Mesenteric fat pad (tissue), 1 donor: ENCODE data around the gene SHISA5. TPM values are rescaled to one million over a fixed set of nuclear protein-coding genes. Genes with fewer than 3 reads are reported as not detected.
"Not testable (repeated sequence)": the region's sequence is repeated elsewhere in the genome, so short reads cannot be mapped to it uniquely, and the experiment has no call there.

Source experiments
- DNase-seq: peaks from one replicate; pipeline ENCODE4 v3.0.0-alpha.2; 2020; ENCODE audit warnings: low spot score
- total RNA-seq: library from RNA; stranded (reverse); fragmentation: NEBNext Ultra II Directional; extraction: Animal tissue kit (Norgen Biotek cat#: 25700); gene quantifications from one replicate; pipeline ENCODE4 v1.2.1, GENCODE V29; 2021
- donor health status: DM: yes; HTN: yes; CAD: no.

Gene SHISA5
- total RNA-seq, 1 donor from 2014 or later = 170 TPM

DNA sequence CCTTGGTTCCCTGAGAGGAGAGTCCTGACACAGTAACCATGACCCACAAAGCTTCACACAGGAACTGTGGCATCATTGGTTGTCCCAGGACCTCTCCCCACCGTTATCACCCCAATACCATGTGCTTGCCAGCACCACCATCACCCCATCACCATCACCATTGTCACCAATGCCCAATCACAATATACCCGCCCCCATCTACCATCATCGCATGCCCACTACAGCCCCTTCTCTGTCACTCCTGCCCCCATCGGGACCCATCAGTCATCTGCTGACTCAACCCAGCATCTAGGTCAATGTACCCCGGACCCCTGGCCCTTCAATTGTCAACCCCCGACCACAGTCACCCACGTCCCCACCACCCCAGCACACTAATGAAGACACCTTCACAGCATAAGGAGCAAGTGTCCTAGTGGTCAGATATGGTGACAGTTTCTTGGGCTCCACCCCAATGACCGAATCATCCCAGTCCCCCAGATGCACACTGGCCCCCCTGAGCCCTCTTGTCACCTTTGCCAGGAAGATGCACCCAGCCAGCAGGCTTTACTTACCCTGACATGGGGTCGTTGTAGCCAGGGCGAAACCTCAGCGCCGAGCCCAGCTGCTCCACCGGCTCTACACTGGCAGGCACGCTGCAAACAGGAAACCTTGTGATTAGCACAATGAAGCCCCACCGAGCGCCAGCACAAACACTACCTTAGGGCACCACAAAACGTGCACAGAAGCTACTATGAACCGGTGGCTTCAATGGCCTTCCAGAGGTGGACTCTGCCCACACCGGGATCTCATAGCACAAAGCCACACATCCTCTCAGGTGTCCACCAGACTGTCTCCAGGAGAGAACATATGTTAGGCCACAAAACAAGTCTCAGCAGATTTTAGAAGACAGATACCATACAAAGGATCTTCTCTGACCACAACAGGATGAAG lies 25.1 kb downstream of the SHISA5 start:
- no peak for DNase-seq

DNA sequence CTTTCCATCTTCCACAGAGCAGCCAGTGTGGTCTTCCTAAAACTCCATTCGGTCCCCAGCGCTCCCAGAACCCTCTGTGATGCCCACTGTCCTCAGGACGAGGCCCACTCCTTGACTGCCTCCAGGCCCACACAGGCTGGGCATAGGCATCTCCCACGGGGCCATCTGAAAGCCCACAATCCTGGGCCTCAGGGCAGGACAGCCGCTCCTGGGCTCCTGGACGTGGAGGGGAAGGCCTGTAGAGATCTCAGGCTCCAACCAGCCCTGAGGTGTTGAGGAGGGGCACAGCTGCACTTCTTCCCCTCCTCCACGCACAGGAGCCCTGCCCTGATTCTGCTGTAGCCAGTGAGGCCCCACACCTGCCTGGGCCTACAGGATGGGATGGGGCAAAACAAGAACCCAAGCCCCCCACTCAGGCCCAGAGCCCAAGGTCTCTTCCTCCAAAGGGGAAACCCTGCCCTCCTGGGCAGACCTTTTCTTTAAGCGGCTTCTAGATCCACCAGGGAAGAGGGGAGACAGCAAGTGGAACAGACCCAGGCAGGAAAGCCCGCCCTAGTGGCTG lies 25.9 kb downstream of the SHISA5 start:
- DNase-seq = no peak

DNA sequence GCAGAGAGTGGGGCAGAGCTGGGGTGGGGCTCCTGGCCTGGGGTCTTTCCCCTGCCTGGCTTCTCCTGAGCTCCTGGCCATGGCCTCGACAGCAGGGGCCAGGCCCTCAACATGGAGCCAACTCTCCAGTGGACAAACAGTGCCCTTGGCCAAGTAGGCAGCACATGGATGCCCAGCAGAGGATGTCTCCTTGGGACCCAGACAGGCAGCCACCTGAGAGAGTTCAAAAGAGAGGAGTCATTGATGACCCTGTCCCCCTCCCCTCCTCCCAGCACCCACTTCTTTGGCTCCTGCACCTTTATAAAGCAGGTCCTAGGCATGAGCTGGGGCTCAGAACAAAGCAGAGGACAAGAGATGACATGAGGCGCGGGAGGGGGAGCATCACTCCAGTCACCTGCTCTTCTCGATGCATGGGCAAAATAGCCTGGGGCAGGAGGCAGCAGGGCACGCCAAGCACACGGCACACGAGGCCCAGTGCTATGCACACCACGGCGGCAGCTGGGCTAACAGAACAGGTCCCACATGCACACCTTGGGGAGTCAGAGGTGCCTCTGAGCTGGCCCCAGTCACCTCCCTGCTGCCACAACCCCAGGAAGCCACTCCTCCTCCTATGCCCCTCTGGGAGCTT lies 27.4 kb downstream of the SHISA5 start:
- no peak for DNase-seq

DNA sequence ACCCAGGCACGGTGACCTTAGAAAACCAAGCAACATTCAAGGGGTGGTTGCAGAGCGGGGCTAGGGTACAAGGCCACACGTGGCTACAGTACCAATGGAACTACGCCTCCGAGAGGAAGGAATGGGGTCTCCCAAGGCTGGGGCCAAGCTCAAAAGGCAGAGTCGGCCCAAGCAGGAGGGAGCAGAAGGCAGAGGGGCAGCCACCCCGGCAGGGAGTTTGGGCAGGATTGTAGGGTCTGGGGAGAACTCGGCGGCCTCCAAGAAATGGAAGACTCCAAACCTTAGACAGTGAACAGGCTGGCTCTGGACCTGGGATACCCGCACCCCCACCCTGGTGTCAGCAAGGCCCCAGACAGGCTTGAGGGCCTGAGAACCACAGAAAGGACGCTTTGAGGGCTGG lies 28.8 kb downstream of the SHISA5 start:
- DNase-seq = no peak

DNA sequence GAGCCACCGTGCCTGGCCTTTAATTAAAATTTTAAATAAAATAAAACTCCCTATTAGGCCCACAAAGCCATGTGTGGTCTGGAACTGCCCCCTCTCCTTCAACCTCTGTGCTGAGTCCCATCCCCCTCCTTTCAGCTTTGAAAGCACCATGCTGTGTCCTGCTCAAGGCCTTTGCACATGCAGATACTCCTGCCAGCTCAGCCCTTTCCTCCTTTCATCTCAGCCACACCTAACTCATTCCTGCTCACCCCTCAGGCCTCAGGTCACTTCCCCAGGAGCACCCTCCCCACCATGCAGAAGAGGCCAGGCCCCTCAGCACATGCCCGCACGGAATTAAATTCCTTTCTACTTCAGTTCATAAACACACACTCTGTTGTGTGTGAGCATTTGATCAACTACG lies 29.4 kb downstream of the SHISA5 start:
- DNase-seq = no peak

DNA sequence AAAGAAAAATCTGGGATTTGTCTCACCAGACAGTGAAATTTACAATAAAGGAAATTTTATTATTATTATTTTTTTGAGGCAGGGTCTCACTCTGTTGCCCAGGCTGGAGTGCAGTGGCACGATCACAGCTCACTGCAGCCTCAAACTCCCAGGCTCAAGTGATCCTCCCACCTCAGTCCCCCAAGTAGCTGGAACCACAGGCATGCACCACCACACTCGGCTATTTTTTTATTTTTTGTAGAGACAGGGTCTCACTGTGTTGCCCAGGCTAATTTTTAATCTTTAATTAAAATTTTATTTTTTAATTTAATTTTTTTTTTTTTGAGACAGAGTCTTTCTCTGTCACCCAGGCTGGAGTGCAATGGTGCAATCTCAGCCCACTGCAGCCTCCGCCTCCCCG lies 29.9 kb downstream of the SHISA5 start:
- not testable (repeated sequence) for DNase-seq

DNA sequence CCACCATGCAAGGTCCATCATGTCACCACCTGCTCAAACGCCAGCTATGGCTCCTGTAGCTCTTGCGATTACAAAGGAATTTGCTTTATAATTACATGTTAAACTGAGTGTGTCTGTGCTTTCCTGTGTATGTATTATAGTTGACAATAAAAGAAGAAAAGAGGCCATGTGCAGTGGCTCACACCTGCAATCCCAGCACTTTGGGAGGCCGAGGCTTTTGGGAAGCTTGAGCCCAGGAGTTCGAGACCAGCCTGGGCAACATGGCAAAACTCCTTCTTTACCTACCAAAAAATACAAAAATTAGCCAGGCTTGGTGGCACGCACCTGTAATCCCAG lies 30.4 kb downstream of the SHISA5 start:
- DNase-seq = no peak

DNA sequence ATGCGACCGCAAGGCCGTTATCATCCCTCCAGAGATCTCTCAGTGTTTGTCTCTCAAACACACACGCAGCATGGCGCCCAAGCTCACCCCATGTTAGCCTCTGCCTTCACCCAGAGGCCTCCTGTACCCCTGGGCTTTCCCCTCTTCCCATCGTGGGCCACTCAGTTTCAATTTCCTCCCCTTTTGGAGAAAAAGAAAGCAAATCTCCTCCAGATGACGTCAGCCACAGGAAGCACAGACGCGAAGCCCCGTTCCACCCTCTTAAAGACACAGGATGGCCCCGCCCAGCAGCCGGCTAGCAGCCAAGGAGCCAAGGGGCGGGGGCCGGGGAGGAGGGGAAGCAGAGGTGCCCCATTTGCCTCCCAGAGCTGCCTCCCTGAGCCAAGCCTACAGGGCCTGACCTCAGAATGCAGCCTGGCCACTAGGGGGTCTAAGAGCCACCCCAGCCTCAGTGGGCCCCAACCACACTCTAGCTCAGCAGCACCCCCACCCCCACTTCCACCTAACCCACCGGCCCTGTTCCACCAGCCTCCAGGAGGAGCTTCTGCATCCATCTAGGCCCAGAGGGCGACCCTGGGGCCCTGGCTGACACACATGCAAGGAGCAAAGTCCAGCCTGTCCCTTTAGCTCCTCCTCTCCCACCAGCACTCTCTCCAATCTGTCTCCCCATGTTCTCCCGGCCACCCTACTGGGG lies 30.9 kb downstream of the SHISA5 start:
- DNase-seq = peak; percentile 95

DNA sequence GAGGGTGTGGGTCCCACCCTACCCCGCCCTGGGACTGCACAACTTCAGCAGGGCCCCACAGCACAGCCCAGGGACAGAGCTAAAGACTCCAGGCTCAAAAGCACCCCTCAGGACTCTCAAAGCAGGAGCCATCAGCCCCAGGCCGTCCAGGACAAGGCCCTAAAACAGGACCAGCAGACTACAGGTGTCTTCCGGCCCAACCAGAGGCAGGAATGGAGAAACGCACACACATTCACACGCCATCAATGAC lies 31.4 kb downstream of the SHISA5 start:
- DNase-seq = no peak

DNA sequence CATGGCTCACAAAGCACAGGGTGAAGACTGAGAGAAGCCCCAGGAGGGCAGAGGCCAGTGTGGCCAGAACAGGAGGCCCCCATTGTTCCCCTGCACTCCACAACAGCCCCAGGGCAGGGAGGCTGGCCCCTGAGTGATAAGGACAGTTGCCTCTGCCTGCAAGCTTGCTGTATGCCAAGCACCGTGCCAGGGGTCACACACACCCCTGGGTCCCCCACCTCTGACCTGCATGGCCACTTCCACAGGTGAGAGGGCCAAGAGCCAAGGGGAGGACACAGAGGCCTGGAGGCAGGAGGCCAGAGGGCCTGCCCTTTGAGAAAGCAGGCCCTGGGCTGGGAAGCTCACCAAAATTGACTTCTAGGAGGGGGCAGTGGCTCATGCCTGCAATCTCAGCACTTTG lies 33.7 kb downstream of the SHISA5 start:
- DNase-seq = no peak

DNA sequence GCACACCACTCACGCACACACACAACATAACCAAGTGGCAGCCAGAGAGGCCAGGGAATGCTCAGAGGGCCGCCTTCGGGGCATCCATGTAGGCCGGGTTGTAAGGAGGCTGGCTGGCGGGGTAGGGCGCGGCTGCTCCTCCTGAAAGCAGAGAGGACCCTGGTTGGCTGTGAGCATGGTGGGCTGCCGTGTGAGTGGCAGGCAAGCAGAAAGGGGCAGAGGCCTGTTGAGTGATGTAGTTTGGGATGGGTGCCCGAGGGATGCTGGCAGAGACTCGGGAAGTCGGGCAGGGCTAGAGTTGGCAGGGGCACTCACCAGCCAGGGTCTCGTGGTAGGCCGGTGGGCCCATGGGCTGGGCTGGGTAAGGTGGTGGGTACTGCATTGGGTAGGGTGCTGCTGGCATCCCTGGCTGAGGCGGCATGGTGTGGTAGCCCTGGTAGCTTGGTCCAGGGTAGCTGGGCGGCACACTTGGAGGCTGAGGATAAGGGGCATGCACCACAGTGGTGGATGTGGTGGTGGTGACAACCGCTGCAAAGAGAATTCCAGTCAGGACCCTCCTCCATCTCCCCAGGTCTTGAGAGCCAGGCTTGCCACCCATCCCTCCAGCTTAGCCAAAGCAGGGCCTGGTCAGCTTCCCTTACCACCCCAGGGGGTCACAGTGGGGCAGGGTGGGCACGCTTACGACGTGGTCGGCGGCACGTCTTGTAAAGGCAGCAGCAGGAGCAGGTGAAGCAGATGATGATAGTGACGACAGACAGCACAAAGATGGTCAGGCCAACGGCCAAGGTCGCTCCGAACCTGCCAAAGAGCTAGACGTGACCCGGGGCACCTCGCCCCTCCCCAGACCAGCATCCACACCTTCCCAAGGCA lies 34.7 kb downstream of the SHISA5 start:
- DNase-seq = no peak

DNA sequence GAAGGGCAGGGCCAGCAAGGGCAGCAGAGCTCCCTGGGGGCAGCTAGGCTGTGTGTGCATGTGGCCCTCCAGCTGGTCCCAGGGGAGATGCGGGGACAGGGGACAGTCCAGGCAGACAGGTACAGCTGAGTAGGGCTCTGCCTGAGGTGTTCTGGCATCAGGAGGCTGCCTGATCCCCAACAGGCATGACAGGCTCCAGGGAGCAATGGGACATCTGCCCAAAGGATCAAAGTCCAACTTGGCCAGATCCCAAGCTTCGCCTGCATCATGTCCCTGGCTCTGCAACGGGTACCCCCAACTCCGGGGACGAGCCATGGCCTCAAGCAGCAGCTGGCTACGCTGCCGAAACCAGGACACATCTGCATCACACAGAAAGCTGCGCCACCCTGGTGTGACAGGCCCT lies 35.6 kb downstream of the SHISA5 start:
- DNase-seq = no peak

DNA sequence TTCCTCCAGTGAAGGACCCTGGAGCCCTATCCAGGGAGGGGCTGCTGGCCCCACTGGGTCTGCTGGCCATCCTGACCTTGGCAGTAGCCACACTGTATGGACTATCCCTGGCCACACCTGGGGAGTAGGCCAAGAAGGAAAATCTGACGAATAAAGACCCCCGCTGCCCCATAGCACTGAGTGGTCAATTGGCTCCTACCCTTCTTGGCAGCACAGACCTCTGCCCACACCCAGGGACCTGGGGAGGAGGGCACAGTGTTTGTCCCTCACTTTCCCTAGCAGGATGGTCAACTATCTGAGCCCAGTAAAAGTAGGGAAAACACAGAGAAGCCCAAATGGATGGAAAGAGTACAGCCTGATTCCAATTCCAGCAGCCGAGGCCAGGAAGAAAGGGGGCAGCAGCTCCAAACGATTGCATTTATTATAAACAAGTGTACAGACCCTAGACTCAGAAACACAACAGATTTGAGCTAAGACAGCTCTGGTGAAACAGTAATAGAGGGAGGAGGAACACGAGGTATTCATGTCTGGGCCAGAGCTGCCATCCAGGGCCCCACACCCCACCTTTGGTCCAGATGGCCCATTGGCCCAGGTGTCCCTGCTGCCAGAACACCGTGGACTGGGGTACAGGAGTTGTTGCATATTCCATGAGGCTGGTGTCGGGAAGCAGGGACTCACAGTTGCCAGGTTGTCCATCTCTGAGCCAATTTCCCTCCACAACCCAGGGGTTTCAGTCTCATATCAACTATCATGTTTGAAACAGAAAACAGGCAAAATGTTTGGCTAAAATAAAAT lies 36.3 kb downstream of the SHISA5 start:
- no peak for DNase-seq

DNA sequence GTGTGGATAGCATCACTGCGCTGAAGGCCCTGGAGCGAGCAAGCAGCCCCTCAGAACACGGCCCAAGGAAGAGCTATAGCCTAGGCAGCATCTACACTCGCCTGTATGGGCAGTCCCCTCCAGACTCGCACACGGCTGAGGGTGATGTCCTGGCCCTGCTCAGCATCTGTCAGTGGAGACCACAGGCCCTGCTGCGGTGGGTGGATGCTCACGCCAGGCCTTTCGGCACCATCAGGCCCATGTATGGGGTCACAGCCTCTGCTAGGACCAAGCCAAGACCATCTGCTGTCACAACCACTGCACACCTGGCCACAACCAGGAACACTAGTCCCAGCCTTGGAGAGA lies 36.9 kb downstream of the SHISA5 start:
- no peak for DNase-seq

DNA sequence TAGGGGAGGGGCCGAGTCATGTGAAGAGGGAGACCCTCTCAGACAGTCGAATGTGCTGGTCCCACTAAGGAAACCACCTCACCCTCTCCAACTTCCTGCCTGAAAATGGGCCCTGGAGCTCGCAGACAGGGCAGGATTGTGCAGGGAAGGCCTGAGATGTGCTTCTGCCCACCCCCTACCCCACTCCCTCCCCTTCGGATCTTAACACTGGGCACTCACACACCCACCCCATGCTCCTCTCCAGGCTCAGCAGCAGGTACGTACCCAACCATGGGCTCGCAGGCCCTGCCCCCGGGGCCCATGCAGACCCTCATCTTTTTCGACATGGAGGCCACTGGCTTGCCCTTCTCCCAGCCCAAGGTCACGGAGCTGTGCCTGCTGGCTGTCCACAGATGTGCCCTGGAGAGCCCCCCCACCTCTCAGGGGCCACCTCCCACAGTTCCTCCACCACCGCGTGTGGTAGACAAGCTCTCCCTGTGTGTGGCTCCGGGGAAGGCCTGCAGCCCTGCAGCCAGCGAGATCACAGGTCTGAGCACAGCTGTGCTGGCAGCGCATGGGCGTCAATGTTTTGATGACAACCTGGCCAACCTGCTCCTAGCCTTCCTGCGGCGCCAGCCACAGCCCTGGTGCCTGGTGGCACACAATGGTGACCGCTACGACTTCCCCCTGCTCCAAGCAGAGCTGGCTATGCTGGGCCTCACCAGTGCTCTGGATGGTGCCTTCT lies 37.4 kb downstream of the SHISA5 start:
- no peak for DNase-seq

DNA sequence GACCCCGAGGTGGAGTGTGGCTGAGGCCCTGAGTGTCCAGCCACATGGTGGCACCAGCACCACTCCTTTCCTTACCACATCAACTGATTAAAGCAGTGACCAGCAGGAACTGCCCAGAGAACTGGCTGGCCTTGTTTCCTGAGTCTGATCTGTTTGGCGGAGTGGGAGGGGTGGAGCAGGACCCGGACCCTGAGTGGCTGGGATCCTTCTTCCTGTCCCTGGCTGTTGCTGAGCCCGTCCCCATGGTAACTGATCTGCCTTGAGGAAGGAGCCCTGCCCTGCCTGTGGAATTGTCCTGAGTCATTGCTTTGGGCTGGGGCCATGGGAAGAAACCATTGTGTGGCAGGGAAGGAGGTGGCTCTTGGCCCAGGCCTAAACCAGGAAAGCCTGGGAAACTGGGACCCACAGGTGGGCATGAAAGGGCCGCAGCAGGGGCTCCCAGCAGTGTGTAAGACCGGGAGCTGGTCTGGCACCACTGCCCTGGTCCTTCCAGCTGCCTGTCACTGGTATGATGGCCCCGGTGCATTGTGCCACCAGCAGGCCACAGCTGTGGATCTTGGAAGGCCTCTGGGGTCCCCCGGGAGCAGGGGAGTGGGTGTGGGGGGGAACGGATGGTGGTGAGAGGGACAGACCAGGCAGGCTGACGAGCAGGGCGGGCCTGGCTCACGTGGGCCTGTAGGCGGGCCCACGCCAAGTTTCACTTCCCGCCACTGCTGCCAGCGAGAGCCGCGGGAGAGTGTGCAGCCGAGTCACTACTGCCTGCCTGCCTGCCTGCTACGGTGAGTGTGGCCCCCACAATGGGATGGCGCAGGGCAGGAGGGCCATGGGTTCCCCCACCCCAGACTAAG lies 38.2 kb downstream of the SHISA5 start:
- DNase-seq = peak; percentile 98

DNA sequence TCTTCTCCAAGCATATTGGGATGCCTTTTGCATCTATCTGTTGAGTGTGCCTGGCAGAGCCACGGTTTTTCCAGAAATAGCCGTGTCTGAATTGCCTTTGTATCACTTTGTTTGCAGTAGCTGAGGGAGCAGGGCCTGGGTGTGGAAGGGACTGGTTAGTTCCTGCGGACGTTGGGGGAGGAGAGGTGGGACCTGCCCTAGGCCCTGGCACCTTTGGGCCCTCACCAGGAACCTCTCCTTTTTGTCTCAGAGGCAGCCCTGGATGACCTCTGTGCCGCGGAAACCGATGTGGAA lies 38.8 kb downstream of the SHISA5 start:
- no peak for DNase-seq

DNA sequence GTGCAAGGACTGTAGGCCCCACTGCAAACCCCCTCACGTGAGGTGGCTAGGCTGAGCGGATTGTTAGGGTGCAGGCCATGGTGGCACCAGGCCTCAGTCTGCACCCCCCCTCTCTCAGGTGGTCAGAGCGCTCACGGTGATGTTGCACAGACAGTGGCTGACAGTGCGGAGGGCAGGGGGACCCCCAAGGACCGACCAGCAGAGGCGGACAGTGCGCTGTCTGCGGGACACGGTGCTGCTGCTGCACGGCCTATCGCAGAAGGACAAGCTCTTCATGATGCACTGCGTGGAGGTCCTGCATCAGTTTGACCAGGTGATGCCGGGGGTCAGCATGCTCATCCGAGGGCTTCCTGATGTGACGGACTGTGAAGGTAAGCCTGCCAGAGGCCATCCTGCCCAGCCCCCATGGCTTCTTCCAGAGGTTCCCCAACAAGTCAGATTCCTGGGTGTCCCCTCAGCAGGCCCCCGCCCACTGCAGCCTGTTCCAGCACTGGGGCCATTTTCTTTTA lies 39.2 kb downstream of the SHISA5 start:
- no peak for DNase-seq

DNA sequence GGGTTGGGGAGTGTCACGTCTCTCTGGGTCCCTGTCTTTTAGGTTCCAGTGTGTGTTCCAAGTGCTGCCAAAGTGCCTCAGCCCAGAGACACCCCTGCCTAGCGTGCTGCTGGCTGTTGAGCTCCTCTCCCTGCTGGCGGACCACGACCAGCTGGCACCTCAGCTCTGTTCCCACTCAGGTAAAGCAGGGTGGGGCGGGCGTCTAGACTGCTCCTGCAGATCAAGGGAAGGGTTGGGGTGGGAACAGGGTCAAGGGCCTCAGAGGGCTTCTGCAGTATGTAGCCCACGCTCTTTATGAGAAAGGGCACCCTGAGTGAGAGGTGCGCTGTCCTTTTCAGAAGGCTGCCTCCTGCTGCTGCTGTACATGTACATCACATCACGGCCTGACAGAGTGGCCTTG lies 40.3 kb downstream of the SHISA5 start:
- DNase-seq = no peak
